Neural progenitor cell (in vitro differentiated cells): ENCODE measurements around the gene PLEKHN1.

Experiments used
- CTCF ChIP-seq: fragments of 200-600 bp; sonication (generic); IDR thresholded peaks from 2 replicates; pipeline ENCODE4 v1.5.1; 2017; ENCODE audit warnings: antibody characterized with exemption, mild to moderate bottlenecking
- EZH2 ChIP-seq: fragments of 200-600 bp; sonication (generic); IDR thresholded peaks from 2 replicates; pipeline ENCODE4 v1.6.1; 2017; ENCODE audit warnings: antibody characterized with exemption, mild to moderate bottlenecking, moderate library complexity
- EZH2phosphoT487 ChIP-seq: fragments of 200-600 bp; sonication (generic); IDR thresholded peaks from 2 replicates; pipeline ENCODE4 v1.6.1; 2017; ENCODE audit warnings: antibody characterized with exemption

- TF ChIP-seq EZH2 (no peak), CTCF (no peak), EZH2phosphoT487 (no peak)
Observed at GRCh38 chr1:971751-972506, 5.6 kb downstream of the PLEKHN1 start.
